Measurements from ENCODE around the gene KLRC2.
"Not testable (repeated sequence)": the region's sequence is repeated elsewhere in the genome, so short reads cannot be mapped to it uniquely, and the experiment has no call there.

Gene KLRC2

DNA sequence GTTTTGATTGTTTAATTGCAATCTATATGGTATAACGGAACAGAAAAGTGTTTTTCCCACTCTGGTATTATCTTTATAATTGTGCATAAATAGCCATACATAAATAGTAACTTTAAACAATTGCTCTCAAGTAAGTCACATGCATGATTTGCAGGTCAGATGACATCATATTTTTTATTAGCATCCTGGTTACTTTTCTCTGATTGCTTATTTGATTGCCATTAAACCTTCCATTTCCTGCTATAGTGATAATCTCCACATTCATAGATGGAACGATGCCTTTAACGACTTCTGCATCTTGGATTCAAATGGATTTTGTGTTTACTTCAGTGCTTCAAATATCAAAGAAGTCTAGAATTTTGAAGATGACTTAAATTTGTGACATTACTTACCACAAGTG, 42.5 kb downstream of the KLRC2 start:
- in situ Hi-C loops (cut with HindIII; ENCODE audit: low pct_ligation_motif_present, low sequenced_read_pairs), result no loop called here
- Histone ChIP-seq H3K36me3 (replicated peaks) (no peaks in the 10 kb centered on the region), H3K27ac (no peak overlapping the region), H3K4me3 (ENCODE audit: low read depth, low read length) (no peak overlapping the region), H3K27me3 (replicated peaks) (no peaks in the 10 kb centered on the region)
- TF ChIP-seq, protein P1, sequence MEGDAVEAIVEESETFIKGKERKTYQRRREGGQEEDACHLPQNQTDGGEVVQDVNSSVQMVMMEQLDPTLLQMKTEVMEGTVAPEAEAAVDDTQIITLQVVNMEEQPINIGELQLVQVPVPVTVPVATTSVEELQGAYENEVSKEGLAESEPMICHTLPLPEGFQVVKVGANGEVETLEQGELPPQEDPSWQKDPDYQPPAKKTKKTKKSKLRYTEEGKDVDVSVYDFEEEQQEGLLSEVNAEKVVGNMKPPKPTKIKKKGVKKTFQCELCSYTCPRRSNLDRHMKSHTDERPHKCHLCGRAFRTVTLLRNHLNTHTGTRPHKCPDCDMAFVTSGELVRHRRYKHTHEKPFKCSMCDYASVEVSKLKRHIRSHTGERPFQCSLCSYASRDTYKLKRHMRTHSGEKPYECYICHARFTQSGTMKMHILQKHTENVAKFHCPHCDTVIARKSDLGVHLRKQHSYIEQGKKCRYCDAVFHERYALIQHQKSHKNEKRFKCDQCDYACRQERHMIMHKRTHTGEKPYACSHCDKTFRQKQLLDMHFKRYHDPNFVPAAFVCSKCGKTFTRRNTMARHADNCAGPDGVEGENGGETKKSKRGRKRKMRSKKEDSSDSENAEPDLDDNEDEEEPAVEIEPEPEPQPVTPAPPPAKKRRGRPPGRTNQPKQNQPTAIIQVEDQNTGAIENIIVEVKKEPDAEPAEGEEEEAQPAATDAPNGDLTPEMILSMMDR (IDR thresholded peaks at IDR 0.05; ENCODE audit: low read depth, low read length, missing control alignments), result no peak
- no peak for DNase-seq

DNA sequence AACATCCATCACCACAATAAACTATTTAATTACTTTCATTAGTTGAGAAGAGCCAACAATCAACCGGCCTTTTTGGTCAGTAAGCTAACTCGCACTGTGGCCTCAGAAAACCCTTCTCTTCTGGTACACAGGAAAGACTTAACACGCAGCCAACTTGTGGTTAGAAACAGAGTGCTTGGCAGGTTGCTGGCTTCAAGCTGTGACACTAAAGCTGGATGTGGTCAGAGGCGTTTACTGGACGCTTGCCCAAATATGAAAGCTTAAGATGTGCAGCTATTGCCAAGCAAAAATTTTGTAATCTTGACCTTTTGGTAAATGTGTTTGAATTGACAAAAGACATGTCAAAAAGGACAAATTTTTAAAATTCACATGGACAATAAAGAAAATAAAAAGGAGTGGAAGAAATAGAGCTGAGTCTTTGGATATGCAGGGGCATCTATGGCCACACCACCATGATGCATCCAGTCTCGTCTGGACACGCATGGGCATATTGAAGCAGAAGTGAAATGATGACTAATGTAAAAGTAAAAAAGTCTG, 43.3 kb downstream of the KLRC2 start:
- in situ Hi-C loops (cut with HindIII; ENCODE audit: low pct_ligation_motif_present, low sequenced_read_pairs), result no loop called here

DNA sequence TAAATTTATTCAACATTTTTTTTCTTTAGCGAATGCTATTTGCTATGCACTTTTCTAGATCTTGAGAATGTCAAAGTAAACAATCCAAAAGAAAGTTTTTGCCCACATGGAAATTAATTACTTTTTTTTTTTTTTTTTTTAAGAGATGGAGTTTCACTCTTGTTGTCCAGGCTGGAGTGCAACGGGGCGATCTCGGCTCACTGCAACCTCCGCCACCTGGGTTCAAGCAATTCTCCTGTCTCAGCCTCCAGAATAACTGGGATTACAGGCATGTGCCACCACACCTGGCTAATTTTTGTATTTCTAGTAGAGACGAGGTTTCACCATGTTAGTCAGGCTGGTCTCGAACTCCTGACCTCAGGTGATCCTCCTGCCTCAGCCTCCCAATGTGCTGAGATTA, 44.8 kb downstream of the KLRC2 start:
- DNase-seq; H3K36me3 ChIP-seq (replicated peaks); H3K4me3 ChIP-seq (ENCODE audit: low read depth, low read length); H3K27ac ChIP-seq; in situ Hi-C loops (cut with HindIII; ENCODE audit: low pct_ligation_motif_present, low sequenced_read_pairs); H3K27me3 ChIP-seq (replicated peaks): not testable (repeated sequence)

More for the DNA sequence above, 43.3 kb downstream of the KLRC2 start:
- Histone ChIP-seq H3K27me3 (replicated peaks) (no peaks in the 10 kb centered on the region), H3K4me3 (ENCODE audit: low read depth, low read length) (no peak overlapping the region), H3K27ac (peak overlapping the region; percentile 56), H3K36me3 (replicated peaks) (no peaks in the 10 kb centered on the region)
- TF ChIP-seq, protein P1 (IDR thresholded peaks at IDR 0.05; ENCODE audit: low read depth, low read length, missing control alignments), result no peak
- DNase-seq, result peak; percentile 96

DNA sequence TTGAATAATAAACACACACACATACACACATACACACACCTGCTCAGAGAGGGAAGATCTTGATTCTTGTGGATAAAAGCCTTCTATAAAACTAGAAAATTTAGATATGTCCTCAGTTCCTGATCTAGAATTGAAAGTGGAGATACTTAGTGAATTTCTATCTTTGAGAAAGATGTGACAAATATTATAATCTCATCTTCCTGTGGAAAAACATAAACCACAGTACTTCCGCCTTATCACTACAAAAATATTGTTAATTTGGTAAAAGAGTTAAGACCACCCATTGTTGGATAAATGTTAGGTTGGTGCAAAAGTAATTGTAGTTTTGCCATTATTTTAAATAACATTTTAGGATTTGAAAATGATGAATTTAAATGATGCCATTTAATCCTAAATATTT, 45.9 kb downstream of the KLRC2 start, which contains the start of gene KLRK1:
Gene KLRK1 (minus strand): TSS at position 138 of the 400 bp plus-strand sequence. CDS start 1,231 bp downstream, outside the sequence.
- no peaks in the 10 kb centered on the region for H3K36me3 ChIP-seq (replicated peaks)
- no peak within 1 kb of the TSS for H3K27ac ChIP-seq
- TF ChIP-seq, protein P1 (IDR thresholded peaks at IDR 0.05; ENCODE audit: low read depth, low read length, missing control alignments), result no peak
- DNase-seq, result no peak
- no peaks in the 10 kb centered on the region for H3K27me3 ChIP-seq (replicated peaks)
- no peak within 1 kb of the TSS for H3K4me3 ChIP-seq (ENCODE audit: low read depth, low read length)
- in situ Hi-C loops (cut with HindIII; ENCODE audit: low pct_ligation_motif_present, low sequenced_read_pairs), result no loop called here

DNA sequence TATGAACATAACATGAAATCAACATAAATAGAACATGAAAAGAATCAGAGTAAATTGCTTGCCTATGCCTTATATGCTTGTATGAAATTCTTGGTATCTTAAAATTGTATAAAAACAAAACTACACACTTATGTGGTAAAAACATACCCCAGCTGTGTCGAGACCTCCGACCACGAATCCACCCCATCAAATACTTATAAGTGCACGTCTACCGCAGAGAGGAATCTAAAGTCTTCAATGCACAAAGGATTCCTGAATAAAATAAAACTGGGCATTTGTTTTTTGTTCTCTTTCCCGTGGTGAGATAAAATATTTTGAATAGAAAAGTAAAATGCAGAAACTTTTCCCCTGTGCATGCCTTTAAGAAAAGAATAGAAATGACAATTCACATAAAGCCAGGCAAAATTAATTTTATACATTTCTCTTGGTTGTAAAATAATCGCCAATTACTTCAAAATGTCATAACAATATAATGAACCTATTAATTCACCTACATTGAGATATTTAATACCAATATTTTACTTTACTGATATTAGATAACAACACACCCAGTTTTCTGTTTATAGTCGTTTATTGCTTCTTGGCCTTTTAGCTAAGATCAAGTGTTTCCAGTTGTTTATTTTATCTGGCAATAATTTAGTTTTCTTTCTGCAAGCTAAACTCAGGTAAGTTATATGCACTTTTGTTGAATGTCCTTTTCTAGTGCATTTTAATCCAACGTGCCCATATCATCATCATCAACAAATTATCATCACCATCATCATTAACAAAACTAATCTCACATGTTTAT, 47.0 kb downstream of the KLRC2 start:
- Histone ChIP-seq H3K36me3 (replicated peaks) (no peaks in the 10 kb centered on the region), H3K4me3 (ENCODE audit: low read depth, low read length) (no peak overlapping the region), H3K27ac (no peak overlapping the region), H3K27me3 (replicated peaks) (no peaks in the 10 kb centered on the region)
- in situ Hi-C loops (cut with HindIII; ENCODE audit: low pct_ligation_motif_present, low sequenced_read_pairs), result no loop called here
- no peak for DNase-seq
- TF ChIP-seq, protein P1 (IDR thresholded peaks at IDR 0.05; ENCODE audit: low read depth, low read length, missing control alignments), result no peak

DNA sequence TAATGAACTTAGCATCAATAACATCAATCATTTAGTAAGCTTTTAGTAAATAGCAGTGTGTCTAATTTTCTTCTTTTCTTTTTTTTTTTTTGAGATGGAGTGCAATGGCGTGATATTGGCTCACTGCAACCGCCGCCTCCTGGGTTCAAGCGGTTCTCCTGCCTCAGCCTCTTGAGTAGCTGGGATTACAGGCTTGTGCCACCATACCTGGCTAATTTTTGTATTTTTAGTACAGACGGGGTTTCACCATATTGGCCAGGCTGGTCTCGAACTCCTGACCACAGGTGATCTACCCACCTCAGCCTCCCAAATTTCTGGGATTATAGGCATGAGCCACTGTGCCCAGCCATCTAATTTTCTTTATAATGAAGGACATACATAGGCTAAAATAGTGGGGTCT, 48.3 kb downstream of the KLRC2 start:
- H3K27ac ChIP-seq; H3K4me3 ChIP-seq (ENCODE audit: low read depth, low read length); H3K36me3 ChIP-seq (replicated peaks); H3K27me3 ChIP-seq (replicated peaks); in situ Hi-C loops (cut with HindIII; ENCODE audit: low pct_ligation_motif_present, low sequenced_read_pairs); DNase-seq: not testable (repeated sequence)
